GM10266 (cell line): ENCODE measurements around the gene SUSD3.
"Not testable (repeated sequence)": the region's sequence is repeated elsewhere in the genome, so short reads cannot be mapped to it uniquely, and the experiment has no call there.

Experiments used
- DNase-seq: peaks from one replicate; pipeline ENCODE4 v3.0.0; 2012; ENCODE audit errors: extremely low spot score
- CTCF ChIP-seq: IDR thresholded peaks from 2 replicates; pipeline ENCODE4 v1.5.1; 2012; ENCODE audit warnings: mild to moderate bottlenecking, low read depth; ENCODE audit not compliant: control insufficient read depth, insufficient read depth; ENCODE audit errors: missing control alignments

SUSD3 gene

GRCh38 chr9:93114984-93115335, 56.5 kb downstream of the SUSD3 start:
- no peak for TF ChIP-seq CTCF
- no peak for DNase-seq

GRCh38 chr9:93115486-93116071, 57.1 kb downstream of the SUSD3 start:
- no peak for DNase-seq
- no peak for TF ChIP-seq CTCF

DNA sequence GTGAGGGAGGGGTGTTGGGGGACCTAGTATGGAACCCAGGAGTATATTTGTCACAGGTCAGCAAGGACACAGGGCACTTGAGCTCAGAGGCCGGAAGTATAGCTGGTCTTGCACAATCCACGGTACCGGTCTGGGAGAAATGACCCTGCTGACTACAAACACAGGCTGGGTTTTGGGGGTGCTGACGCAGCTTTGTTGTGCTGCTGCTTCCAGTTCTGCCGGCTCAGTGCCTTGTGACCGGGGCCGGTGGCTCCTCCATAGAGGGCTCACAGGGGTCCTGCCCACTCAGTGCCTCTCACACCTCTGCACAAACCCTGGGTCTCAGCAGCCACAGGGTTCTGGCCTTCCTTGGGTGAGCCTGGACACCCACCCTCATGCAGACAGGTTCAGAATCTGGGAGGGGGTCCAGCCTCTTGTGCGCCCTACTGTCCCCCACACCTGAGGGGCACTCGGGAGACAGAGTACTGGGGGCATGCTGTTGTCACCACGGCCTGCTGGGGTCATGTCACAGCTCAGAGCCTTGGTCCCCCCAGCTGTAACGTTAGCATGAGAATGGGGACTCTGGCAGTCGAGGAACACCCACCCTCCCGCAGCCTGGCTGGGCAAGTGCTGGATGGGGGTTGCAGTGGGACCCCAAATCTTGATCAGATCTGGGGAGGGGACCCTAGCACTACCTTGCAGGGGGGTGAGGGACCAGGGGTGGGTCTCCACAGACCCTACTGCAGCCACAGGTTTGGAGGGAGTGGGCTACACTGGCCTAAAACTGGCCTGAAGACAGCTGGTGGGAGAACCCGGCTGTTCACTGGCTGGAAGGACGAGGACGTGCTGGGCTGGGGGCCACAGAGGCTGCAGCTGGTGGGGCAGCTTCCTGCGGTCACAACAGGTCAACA, 57.8 kb downstream of the SUSD3 start:
- DNase-seq: no peak
- no peak for TF ChIP-seq CTCF

- DNase-seq: not testable (repeated sequence)
Measured at GRCh38 chr9:93117521-93117920, 59.0 kb downstream of the SUSD3 start.

DNA sequence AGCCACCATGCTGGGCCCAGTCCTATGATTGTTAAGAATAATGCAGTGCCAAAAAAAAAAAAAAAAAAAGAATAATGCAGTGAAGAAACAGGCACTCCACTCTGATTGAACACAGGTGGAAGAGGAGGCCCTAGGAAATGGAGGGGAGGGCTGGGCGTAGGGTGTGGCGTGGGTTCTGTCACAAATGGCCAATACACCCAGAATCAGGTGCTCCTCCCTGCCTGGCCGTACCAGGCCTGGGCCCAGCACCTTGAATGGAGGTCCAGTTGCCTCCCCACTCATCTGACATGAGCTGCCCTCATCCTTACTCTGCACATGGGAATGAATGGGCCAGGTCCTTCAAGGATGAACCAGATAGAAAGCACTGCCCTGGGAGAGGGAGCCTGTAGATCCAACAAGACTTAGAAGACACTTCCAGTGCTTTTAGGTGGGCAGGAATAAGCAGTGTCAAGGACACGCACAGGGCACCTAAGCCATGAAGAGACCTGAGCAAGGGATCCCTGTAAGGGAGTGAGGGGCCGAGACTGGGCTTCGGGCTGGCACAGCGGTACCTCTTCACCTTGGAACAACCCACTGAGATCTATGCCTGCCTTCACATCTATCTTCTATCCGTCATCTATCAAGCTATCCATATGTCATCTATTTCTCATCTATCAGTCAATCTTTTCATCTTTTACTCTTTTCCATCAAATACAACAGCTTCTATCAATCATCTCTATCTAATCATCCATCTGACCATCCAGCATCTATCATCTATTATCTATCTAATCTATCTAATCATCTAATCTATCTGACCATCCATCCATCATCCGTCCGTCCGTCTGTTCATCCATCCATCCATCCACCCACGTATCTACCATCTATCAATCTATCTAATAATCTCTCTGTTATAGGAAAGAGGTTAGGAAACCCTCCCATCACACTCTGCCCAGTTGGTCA, 59.7 kb downstream of the SUSD3 start:
- no peak for DNase-seq
- TF ChIP-seq CTCF: no peak

DNA sequence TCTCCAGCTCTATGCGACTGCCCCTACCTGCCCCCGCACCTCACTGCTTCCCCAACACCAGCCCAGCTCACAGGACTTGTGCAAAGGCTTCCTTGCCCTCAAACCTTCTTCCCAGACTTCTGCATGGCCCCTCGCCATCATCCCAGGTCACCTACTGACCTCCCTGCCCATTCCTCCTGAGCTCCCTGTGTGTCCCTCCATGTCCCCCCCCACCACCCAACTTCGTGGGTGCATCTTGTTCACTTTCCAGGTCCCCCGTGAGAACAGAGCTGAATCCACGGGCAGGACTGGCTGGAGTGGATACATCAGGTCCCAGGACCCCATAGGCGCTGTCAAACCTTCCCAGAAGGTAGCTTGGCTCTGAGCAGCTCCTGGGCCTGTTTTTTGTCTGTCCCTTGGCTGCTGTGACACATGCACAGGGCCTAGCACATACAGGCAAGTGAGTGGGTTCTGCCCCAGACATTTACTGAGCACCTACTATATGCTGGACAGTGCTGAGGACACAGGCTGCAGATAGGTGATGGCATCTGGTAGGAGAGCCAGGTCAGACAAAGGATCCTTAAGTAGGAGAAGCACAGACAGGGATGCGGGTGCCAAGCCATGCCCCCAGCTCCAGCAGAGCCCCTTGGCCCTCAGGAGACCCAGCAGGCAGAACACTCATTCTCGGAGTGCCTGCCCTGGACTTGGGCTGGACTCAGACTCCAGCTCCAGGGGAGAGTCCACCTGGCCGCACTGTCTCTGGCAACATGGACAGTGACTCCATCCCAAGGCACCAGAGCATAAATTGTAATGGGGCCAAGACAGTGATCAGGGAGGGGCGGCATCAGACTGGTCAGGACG, 60.6 kb downstream of the SUSD3 start:
- TF ChIP-seq CTCF: no peak
- DNase-seq: no peak

DNA sequence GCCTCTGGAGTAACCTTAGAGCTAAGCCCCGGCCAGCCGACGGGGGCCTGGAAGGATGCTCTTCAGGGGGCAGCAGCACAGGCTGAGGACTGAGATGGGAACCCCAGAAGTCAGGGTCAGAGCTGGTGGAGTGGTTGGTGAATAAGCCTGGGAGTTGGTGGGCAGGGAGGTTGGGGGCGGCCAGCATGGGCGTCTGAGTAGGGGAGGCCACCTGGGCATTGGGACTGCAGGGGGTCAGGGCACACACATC, 61.1 kb downstream of the SUSD3 start:
- no peak for DNase-seq
- no peak for TF ChIP-seq CTCF
